ENCODE measurements around the gene OGA.

OGA gene

GRCh38 chr10:101832325-101832771, 14.1 kb upstream of the OGA start:
- H3K4me1 ChIP-seq (ENCODE audit: control insufficient read depth, insufficient read depth, low read length), result peaks cover 5% of the 10 kb centered on the region
- no peak overlapping the region for H3K9ac ChIP-seq (ENCODE audit: low read length)
- H3K36me3 ChIP-seq (ENCODE audit: control insufficient read depth, insufficient read depth, low read length), result no peaks in the 10 kb centered on the region
- no peak overlapping the region for H3K27ac ChIP-seq (ENCODE audit: low read depth, low read length)
- H3K27me3 ChIP-seq (ENCODE audit: control insufficient read depth, insufficient read depth, low read length), result no peaks in the 10 kb centered on the region
- no peak overlapping the region for H3K4me3 ChIP-seq (ENCODE audit: low read length)

GRCh38 chr10:101831169-101831811, 13.0 kb upstream of the OGA start:
- H3K27me3 ChIP-seq (ENCODE audit: control insufficient read depth, insufficient read depth, low read length), result no peaks in the 10 kb centered on the region
- peak overlapping the region; percentile 34 for H3K27ac ChIP-seq (ENCODE audit: low read depth, low read length)
- no peaks in the 10 kb centered on the region for H3K36me3 ChIP-seq (ENCODE audit: control insufficient read depth, insufficient read depth, low read length)
- peaks cover 5% of the 10 kb centered on the region for H3K4me1 ChIP-seq (ENCODE audit: control insufficient read depth, insufficient read depth, low read length)
- H3K9ac ChIP-seq (ENCODE audit: low read length), result peak overlapping the region; percentile 69
- peak overlapping the region; percentile 83 for H3K4me3 ChIP-seq (ENCODE audit: low read length)

GRCh38 chr10:101830322-101831168, 12.3 kb upstream of the OGA start:
- Histone ChIP-seq H3K27me3 (ENCODE audit: control insufficient read depth, insufficient read depth, low read length) (no peaks in the 10 kb centered on the region), H3K36me3 (ENCODE audit: control insufficient read depth, insufficient read depth, low read length) (no peaks in the 10 kb centered on the region), H3K27ac (ENCODE audit: low read depth, low read length) (peak overlapping the region; percentile 44), H3K4me1 (ENCODE audit: control insufficient read depth, insufficient read depth, low read length) (peaks cover 5% of the 10 kb centered on the region), H3K9ac (ENCODE audit: low read length) (peak overlapping the region; percentile 69), H3K4me3 (ENCODE audit: low read length) (peak overlapping the region; percentile 83)

- Histone ChIP-seq H3K4me3 (ENCODE audit: low read length) (peak overlapping the region; percentile 83), H3K27me3 (ENCODE audit: control insufficient read depth, insufficient read depth, low read length) (no peaks in the 10 kb centered on the region), H3K36me3 (ENCODE audit: control insufficient read depth, insufficient read depth, low read length) (no peaks in the 10 kb centered on the region), H3K4me1 (ENCODE audit: control insufficient read depth, insufficient read depth, low read length) (peaks cover 5% of the 10 kb centered on the region), H3K9ac (ENCODE audit: low read length) (no peak overlapping the region), H3K27ac (ENCODE audit: low read depth, low read length) (peak overlapping the region; percentile 44)
Observed at GRCh38 chr10:101829561-101830315, 11.5 kb upstream of the OGA start.

GRCh38 chr10:101828766-101829551, 10.7 kb upstream of the OGA start:
- peaks cover 5% of the 10 kb centered on the region for H3K4me1 ChIP-seq (ENCODE audit: control insufficient read depth, insufficient read depth, low read length)
- no peak overlapping the region for H3K27ac ChIP-seq (ENCODE audit: low read depth, low read length)
- no peaks in the 10 kb centered on the region for H3K27me3 ChIP-seq (ENCODE audit: control insufficient read depth, insufficient read depth, low read length)
- no peaks in the 10 kb centered on the region for H3K36me3 ChIP-seq (ENCODE audit: control insufficient read depth, insufficient read depth, low read length)
- H3K9ac ChIP-seq (ENCODE audit: low read length), result no peak overlapping the region
- H3K4me3 ChIP-seq (ENCODE audit: low read length), result no peak overlapping the region

- no peaks in the 10 kb centered on the region for H3K27me3 ChIP-seq (ENCODE audit: control insufficient read depth, insufficient read depth, low read length)
- no peaks in the 10 kb centered on the region for H3K36me3 ChIP-seq (ENCODE audit: control insufficient read depth, insufficient read depth, low read length)
- no peak overlapping the region for H3K9ac ChIP-seq (ENCODE audit: low read length)
- H3K4me1 ChIP-seq (ENCODE audit: control insufficient read depth, insufficient read depth, low read length), result peaks cover 5% of the 10 kb centered on the region
- H3K4me3 ChIP-seq (ENCODE audit: low read length), result no peak overlapping the region
- no peak overlapping the region for H3K27ac ChIP-seq (ENCODE audit: low read depth, low read length)
Observed at GRCh38 chr10:101827919-101828600, 9.8 kb upstream of the OGA start.

GRCh38 chr10:101826852-101827434, 8.7 kb upstream of the OGA start:
- Histone ChIP-seq H3K4me1 (ENCODE audit: control insufficient read depth, insufficient read depth, low read length) (peaks cover 5% of the 10 kb centered on the region), H3K27me3 (ENCODE audit: control insufficient read depth, insufficient read depth, low read length) (no peaks in the 10 kb centered on the region), H3K4me3 (ENCODE audit: low read length) (no peak overlapping the region), H3K9ac (ENCODE audit: low read length) (no peak overlapping the region), H3K36me3 (ENCODE audit: control insufficient read depth, insufficient read depth, low read length) (no peaks in the 10 kb centered on the region), H3K27ac (ENCODE audit: low read depth, low read length) (no peak overlapping the region)

GRCh38 chr10:101824736-101825135, 6.5 kb upstream of the OGA start:
- H3K4me1 ChIP-seq (ENCODE audit: control insufficient read depth, insufficient read depth, low read length), result no peaks in the 10 kb centered on the region
- H3K27ac ChIP-seq (ENCODE audit: low read depth, low read length), result no peak overlapping the region
- H3K36me3 ChIP-seq (ENCODE audit: control insufficient read depth, insufficient read depth, low read length), result no peaks in the 10 kb centered on the region
- no peak overlapping the region for H3K4me3 ChIP-seq (ENCODE audit: low read length)
- no peak overlapping the region for H3K9ac ChIP-seq (ENCODE audit: low read length)
- H3K27me3 ChIP-seq (ENCODE audit: control insufficient read depth, insufficient read depth, low read length), result no peaks in the 10 kb centered on the region

GRCh38 chr10:101818872-101819633, 809 bp upstream of the OGA start:
- peaks cover 2% of the 10 kb centered on the region for H3K36me3 ChIP-seq (ENCODE audit: control insufficient read depth, insufficient read depth, low read length)
- peak overlapping the region; percentile 72 for H3K4me3 ChIP-seq (ENCODE audit: low read length)
- no peaks in the 10 kb centered on the region for H3K27me3 ChIP-seq (ENCODE audit: control insufficient read depth, insufficient read depth, low read length)
- peaks cover 11% of the 10 kb centered on the region for H3K4me1 ChIP-seq (ENCODE audit: control insufficient read depth, insufficient read depth, low read length)
- no peak overlapping the region for H3K9ac ChIP-seq (ENCODE audit: low read length)
- peak overlapping the region; percentile 96 for H3K27ac ChIP-seq (ENCODE audit: low read depth, low read length)

- Histone ChIP-seq H3K4me3 (ENCODE audit: low read length) (peak overlapping the region; percentile 99), H3K27ac (ENCODE audit: low read depth, low read length) (peak overlapping the region; percentile 96), H3K9ac (ENCODE audit: low read length) (peak overlapping the region; percentile 99), H3K27me3 (ENCODE audit: control insufficient read depth, insufficient read depth, low read length) (no peaks in the 10 kb centered on the region), H3K36me3 (ENCODE audit: control insufficient read depth, insufficient read depth, low read length) (peaks cover 2% of the 10 kb centered on the region), H3K4me1 (ENCODE audit: control insufficient read depth, insufficient read depth, low read length) (peaks cover 12% of the 10 kb centered on the region)
Observed at GRCh38 chr10:101817337-101818118, 716 bp downstream of the OGA start.

Measured in rectal smooth muscle tissue (tissue), 1 donor.